Cardiac muscle cell (in vitro differentiated cells and primary cell): ENCODE results near the gene SHOC2. TPM values are rescaled to one million over a fixed set of nuclear protein-coding genes. Genes with fewer than 3 reads are reported as not detected.

ENCODE experiments used
- DNase-seq, 2 donors: peaks; one replicate each; pipeline versions ENCODE4 v3.0.0 to v3.0.0-alpha.2; 2010 to 2017; ENCODE audit warnings: low read depth in 1 of 2, low spot score in 1 of 2
- H3K27ac ChIP-seq: fragments of 200-600 bp; sonication (generic); 2 replicates; pipeline ENCODE4 v1.5.1; 2016
- H3K27me3 ChIP-seq: fragments of 200-600 bp; sonication (generic); 2 replicates; pipeline ENCODE4 v1.6.0; 2016; ENCODE audit warnings: control low read depth
- H3K36me3 ChIP-seq: fragments of 200-600 bp; sonication (generic); 2 replicates; pipeline ENCODE4 v1.5.1; 2016; ENCODE audit warnings: control low read depth
- H3K4me1 ChIP-seq: fragments of 200-600 bp; sonication (generic); 2 replicates; pipeline ENCODE4 v1.8.1; 2017; ENCODE audit warnings: low read depth, mild to moderate bottlenecking, mixed run types
- H3K4me3 ChIP-seq: fragments of 200-600 bp; sonication (generic); 2 replicates; pipeline ENCODE4 v1.5.1; 2016; ENCODE audit warnings: mild to moderate bottlenecking
- H3K9me3 ChIP-seq: fragments of 200-600 bp; sonication (generic); 2 replicates; pipeline ENCODE4 v1.5.1; 2017; ENCODE audit warnings: low read depth, mild to moderate bottlenecking, control low read depth
- CTCF ChIP-seq: IDR thresholded peaks from 2 replicates; pipeline ENCODE4 v1.5.1; 2012; ENCODE audit warnings: low read depth, mild to moderate bottlenecking, low read length
- polyA plus RNA-seq: library from polyadenylated mRNA; unstranded; fragments of >200 nt; fragmentation: Nextera tagmentation; extraction: Ambion mirVana; gene quantifications from 2 replicates; pipeline ENCODE4 v1.2.1, GENCODE V29; 2016
- total RNA-seq: library from RNA; depleted of rRNA; stranded (reverse); fragments of >200 nt; gene quantifications from 2 replicates; pipeline ENCODE4 v1.2.3, GENCODE V29; 2016

Gene SHOC2
- total and polyA plus RNA-seq, 2 experiments from 2014 or later = 31.0 to 31.3 TPM

GRCh38 chr10:110919971-110920881 is 822 bp downstream of the SHOC2 start:
- H3K9me3 ChIP-seq = no peaks in the 10 kb centered on the region
- no peaks in the 10 kb centered on the region for H3K27me3 ChIP-seq
- peak; percentile 60 to 62 for DNase-seq
- H3K4me1 ChIP-seq = peaks cover 36% of the 10 kb centered on the region
- H3K36me3 ChIP-seq = no peaks in the 10 kb centered on the region
- no peak for TF ChIP-seq CTCF
- H3K4me3 ChIP-seq = peak overlapping the region; percentile 69
- peak overlapping the region; percentile 86 for H3K27ac ChIP-seq

- Histone ChIP-seq H3K36me3 (no peaks in the 10 kb centered on the region), H3K9me3 (no peaks in the 10 kb centered on the region), H3K27me3 (no peaks in the 10 kb centered on the region), H3K27ac (no peak overlapping the region), H3K4me1 (peaks cover 32% of the 10 kb centered on the region), H3K4me3 (no peak overlapping the region)
- no peak for TF ChIP-seq CTCF
- DNase-seq = no peak
Measured at GRCh38 chr10:110923856-110924493, 4.6 kb downstream of the SHOC2 start.

GRCh38 chr10:110927461-110927860 is 8.1 kb downstream of the SHOC2 start:
- H3K9me3 ChIP-seq = no peaks in the 10 kb centered on the region
- peaks cover 38% of the 10 kb centered on the region for H3K4me1 ChIP-seq
- no peak overlapping the region for H3K4me3 ChIP-seq
- no peaks in the 10 kb centered on the region for H3K36me3 ChIP-seq
- H3K27ac ChIP-seq = no peak overlapping the region
- TF ChIP-seq CTCF = no peak
- no peak for DNase-seq
- no peaks in the 10 kb centered on the region for H3K27me3 ChIP-seq

- H3K27ac ChIP-seq = peak overlapping the region; percentile 90
- no peak for TF ChIP-seq CTCF
- H3K4me3 ChIP-seq = no peak overlapping the region
Measured at GRCh38 chr10:110931769-110932381, 12.5 kb downstream of the SHOC2 start.

GRCh38 chr10:110932505-110933180 is 13.2 kb downstream of the SHOC2 start:
- TF ChIP-seq CTCF = no peak
- peak overlapping the region; percentile 90 for H3K27ac ChIP-seq
- H3K27me3 ChIP-seq = no peaks in the 10 kb centered on the region
- no peak overlapping the region for H3K4me3 ChIP-seq
- peaks cover 25% of the 10 kb centered on the region for H3K4me1 ChIP-seq
- no peaks in the 10 kb centered on the region for H3K36me3 ChIP-seq
- no peak for DNase-seq
- no peaks in the 10 kb centered on the region for H3K9me3 ChIP-seq

More at GRCh38 chr10:110931769-110932381, 12.5 kb downstream of the SHOC2 start:
- H3K36me3 ChIP-seq = no peaks in the 10 kb centered on the region
- H3K27me3 ChIP-seq = no peaks in the 10 kb centered on the region
- H3K9me3 ChIP-seq = no peaks in the 10 kb centered on the region
- H3K4me1 ChIP-seq = peaks cover 25% of the 10 kb centered on the region
- peak in 1 of 2 donors; percentile 78 for DNase-seq
